ENCODE measurements around the gene RDH11.
"Not testable (repeated sequence)": the region's sequence is repeated elsewhere in the genome, so short reads cannot be mapped to it uniquely, and the experiment has no call there.

- not testable (repeated sequence) for TF ChIP-seq CTCF (conservative IDR thresholded peaks at IDR 0.05; ENCODE audit: low read depth, low read length); EZH2 (IDR thresholded peaks at IDR 0.05; ENCODE audit: low read length, unreplicated experiment); EZH2phosphoT487 (IDR thresholded peaks at IDR 0.05; ENCODE audit: borderline replicate concordance, low read length)
Observed at GRCh38 chr14:67709796-67710195, 14.2 kb upstream of the RDH11 start.

All from PC-3 (cell line).